Spleen (tissue), 7 donors: ENCODE measurements around the gene FRMD4B.

Experiments
- CTCF ChIP-seq, 11 experiments: fragments of 200-600 bp in 7 of 11; fragments of 450-650 bp in 4 of 11; sonication (generic) in 4 of 11; IDR thresholded peaks in 8 of 11; conservative IDR thresholded peaks in 3 of 11; 1 replicate in 7 of 11; 2 replicates in 4 of 11; pipeline versions ENCODE4 v1.4.0 to v1.8.0; 2016 to 2021; ENCODE audit warnings: antibody characterized with exemption in 11 of 11, inconsistent platforms in 4 of 11, mild to moderate bottlenecking in 1 of 11
- POLR2A ChIP-seq, 3 donors: fragments of 450-650 bp; IDR thresholded peaks; one replicate each; pipeline ENCODE4 v1.5.1; 2017; ENCODE audit warnings: antibody characterized with exemption in 3 of 3, mild to moderate bottlenecking in 1 of 3
- donor health status: DM: no; HTN: no; CAD: no; lungs with moderate emphysema.
- donor health status: DM: no; HTN: no; CAD: no.
- donor health status: DM: no; HTN: no; CAD: no.

DNA sequence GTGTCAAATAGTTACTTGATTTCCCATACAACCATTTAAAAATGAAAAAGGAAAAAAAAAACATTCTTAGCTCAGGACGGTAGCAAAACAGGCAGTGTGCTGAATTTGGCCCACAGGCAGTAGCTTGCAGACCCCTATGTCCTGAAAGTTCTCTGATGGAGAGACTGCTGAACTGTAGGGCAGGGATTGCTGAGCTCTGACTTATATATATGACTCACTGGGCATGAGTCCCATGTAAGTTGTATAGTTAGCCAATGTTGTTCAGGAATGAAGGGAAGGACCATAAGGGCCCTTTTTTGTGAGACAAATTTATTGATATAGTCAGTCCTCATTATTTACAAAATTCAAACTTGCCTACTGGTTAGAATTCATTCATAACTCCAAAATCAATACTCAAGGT is 36.9 kb upstream of the FRMD4B start:
- no peak for TF ChIP-seq CTCF (IDR thresholded peaks at IDR 0.05 in 8 of 11, conservative IDR thresholded peaks at IDR 0.05 in 3 of 11)
- TF ChIP-seq POLR2A (IDR thresholded peaks at IDR 0.05): no peak
